ENCODE results near the gene ABCG4.
"Not testable (repeated sequence)": the region's sequence is repeated elsewhere in the genome, so short reads cannot be mapped to it uniquely, and the experiment has no call there.

The ABCG4 gene

DNA sequence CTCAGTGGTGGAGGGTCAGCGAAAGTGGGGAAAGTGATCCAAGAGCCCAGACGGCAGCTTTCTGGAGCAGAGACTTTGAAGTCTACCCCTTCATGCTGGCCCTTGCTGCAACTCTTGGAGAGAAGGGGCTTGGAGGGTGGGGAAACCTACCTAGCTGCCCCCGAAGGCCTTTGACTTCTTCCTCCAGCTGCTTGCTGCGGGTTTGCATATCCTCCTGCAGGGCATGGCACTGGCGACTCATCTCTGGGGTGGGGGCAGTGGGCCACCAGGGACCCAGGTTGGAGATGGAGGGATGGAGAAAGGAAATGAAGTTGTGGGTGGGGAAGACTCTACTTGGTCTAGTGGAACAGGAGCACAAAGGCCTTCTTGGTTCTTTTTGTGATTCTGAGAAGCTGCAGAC, 44.1 kb downstream of the ABCG4 start:
- Mint-ChIP-seq H3K27me3 (ENCODE audit: low read depth) (no peaks in the 10 kb centered on the region), H3K36me3 (ENCODE audit: low read depth) (no peaks in the 10 kb centered on the region), H3K9me3 (no peaks in the 10 kb centered on the region), H3K4me1 (ENCODE audit: low read depth) (peaks cover 4% of the 10 kb centered on the region), H3K4me3 (no peak overlapping the region), H3K27ac (no peak overlapping the region)

DNA sequence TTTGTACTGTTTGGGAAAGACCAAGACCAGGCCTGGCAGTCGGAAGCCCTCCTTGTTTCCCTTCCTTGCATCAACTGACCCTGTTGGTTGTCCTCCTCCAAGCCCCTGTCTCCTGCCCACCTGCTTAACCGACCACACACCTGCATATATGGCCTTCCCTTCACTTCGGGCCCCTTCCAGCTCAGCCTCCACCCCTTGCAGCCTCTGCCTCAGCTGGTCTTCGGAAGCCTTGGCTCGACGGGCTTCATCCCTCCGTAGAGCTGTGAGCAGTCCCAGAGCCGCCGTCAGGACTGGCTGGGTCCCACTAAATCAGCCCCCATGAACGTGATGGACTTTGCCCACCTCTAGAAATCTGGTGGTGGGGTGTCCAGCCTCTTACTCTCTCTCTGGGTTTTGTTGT, 44.8 kb downstream of the ABCG4 start:
- H3K4me1 Mint-ChIP-seq (ENCODE audit: low read depth) = peaks cover 4% of the 10 kb centered on the region
- no peak overlapping the region for H3K27ac Mint-ChIP-seq
- H3K27me3 Mint-ChIP-seq (ENCODE audit: low read depth) = no peaks in the 10 kb centered on the region
- no peaks in the 10 kb centered on the region for H3K36me3 Mint-ChIP-seq (ENCODE audit: low read depth)
- H3K4me3 Mint-ChIP-seq = no peak overlapping the region
- no peaks in the 10 kb centered on the region for H3K9me3 Mint-ChIP-seq

DNA sequence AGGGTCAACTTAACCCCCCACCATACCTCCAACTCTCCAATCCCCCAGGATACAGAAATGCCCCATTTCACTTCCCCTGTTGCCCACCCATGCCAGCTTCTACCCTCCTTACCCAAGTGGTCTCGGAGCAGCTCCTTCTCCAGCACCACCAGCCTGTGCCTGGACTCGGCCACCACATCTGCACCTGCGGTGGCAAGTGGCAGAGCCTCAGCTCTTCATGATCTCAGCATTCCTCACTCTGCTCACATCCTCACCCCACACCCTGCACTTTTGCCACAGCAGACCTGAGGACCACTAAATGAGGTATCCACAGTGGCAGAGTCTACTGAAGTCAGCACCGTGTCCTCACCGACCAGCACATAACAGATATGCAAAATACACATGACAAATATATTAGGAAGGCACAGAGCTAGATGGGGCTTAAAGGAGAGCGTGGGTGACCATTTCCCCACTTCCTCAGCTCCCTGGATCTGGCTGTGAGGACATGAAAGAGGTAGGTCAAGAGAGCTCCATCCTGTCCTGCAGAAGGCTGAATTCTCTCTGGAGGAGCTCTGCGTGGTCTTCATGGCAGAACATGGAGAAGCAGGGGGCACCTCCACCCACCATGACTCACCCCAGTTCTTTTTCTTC, 46.1 kb downstream of the ABCG4 start:
- H3K27ac Mint-ChIP-seq = no peak overlapping the region
- H3K27me3 Mint-ChIP-seq (ENCODE audit: low read depth) = no peaks in the 10 kb centered on the region
- H3K4me1 Mint-ChIP-seq (ENCODE audit: low read depth) = peaks cover 4% of the 10 kb centered on the region
- H3K9me3 Mint-ChIP-seq = no peaks in the 10 kb centered on the region
- H3K4me3 Mint-ChIP-seq = no peak overlapping the region
- no peaks in the 10 kb centered on the region for H3K36me3 Mint-ChIP-seq (ENCODE audit: low read depth)

DNA sequence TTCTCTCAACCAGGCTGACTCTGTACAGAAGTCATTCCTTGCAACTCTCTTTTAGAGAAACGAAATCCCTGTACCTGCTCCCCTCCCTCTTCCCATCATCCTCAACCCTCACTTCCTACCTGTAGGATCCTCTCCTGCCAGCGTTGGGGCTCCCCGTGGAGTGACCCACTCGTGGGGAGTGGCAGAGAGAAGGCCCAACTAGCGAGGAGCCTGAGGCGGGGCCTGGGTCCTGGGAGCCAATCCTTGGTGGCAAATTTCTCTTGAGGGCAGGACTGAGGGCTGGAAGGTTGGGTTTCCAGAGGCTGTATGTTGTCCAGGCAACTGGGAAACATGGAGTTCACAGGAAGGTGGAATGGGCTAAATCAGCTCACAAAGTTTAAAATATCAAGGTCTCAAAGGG, 46.8 kb downstream of the ABCG4 start:
- Mint-ChIP-seq H3K9me3 (no peaks in the 10 kb centered on the region), H3K4me1 (ENCODE audit: low read depth) (peaks cover 4% of the 10 kb centered on the region), H3K27me3 (ENCODE audit: low read depth) (no peaks in the 10 kb centered on the region), H3K4me3 (no peak overlapping the region), H3K27ac (no peak overlapping the region), H3K36me3 (ENCODE audit: low read depth) (no peaks in the 10 kb centered on the region)

DNA sequence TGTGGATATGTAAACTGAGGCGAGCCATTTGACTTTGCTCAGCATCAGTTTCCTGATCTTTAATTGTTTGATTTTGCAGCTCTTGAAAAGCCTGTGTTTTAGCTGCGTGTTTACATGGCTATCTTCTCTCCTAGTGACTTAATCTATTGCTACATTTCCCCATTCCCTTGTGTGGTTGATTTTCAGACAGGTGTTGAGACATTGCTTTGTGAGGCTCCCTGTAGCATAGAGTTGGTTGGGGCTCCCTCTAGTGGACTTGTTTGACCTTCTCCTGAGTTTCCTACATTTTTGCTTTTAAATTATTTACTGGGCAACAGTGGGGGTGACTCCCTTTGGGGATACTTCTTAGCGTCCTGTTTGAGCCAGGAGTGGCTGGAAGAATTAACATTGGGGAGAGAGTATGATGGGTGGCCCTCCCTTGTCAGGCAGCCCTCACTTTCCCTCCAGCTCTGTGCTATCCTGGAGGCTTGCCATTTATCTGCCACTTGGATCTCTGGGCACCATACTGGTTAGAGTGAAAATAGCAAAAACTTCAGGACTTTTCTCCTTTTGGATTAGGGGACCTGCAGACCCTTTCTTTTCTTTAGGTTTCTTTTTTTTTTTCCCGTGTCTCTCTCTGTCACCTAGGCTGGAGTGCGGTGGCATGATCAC, 48.1 kb downstream of the ABCG4 start:
- no peak overlapping the region for H3K27ac Mint-ChIP-seq
- H3K4me3 Mint-ChIP-seq = no peak overlapping the region
- no peaks in the 10 kb centered on the region for H3K27me3 Mint-ChIP-seq (ENCODE audit: low read depth)

DNA sequence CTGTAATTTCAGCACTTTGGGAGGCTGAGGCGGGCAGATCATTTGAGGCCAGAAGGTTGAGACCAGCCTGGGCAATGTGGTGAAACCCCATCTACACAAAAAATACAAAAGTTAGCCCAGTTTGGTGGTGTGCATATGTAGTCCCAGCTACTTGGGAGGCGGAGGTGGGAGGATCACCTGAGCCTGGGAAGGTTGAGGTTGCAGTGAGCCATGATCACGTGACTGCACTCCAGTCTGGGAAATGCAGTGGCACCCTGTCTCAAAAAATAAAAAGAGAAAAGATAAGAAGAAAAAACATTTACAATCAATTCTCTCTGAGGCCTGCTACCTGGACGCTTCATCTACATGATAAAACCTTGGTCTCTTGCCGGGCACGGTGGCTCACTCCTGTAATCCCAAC, 50.1 kb downstream of the ABCG4 start:
- Mint-ChIP-seq H3K4me1 (ENCODE audit: low read depth) (peaks cover 4% of the 10 kb centered on the region), H3K27me3 (ENCODE audit: low read depth) (no peaks in the 10 kb centered on the region), H3K27ac (no peak overlapping the region), H3K36me3 (ENCODE audit: low read depth) (no peaks in the 10 kb centered on the region), H3K4me3 (no peak overlapping the region), H3K9me3 (no peaks in the 10 kb centered on the region)

More for the DNA sequence above, 48.1 kb downstream of the ABCG4 start:
- peaks cover 4% of the 10 kb centered on the region for H3K4me1 Mint-ChIP-seq (ENCODE audit: low read depth)
- H3K9me3 Mint-ChIP-seq = no peaks in the 10 kb centered on the region
- H3K36me3 Mint-ChIP-seq (ENCODE audit: low read depth) = no peaks in the 10 kb centered on the region

DNA sequence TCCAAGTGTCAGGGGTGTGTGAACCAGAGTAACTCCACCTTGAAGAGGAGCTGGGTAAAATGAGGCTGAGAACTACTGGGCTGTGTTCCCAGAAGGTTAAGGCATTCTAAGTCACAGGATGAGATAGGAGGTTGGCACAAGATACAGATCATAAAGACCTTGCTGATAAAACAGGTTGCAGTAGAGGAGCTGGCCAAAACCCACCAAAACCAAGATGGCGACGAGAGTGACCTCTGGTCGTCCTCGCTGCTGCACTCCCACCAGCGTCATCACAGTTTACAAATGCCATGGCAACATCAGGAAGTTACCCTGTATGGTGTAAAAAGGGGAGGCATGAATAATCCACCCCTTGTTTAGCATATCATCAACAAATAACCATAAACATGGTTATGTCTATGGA, 52.4 kb downstream of the ABCG4 start:
- not testable (repeated sequence) for H3K27me3 Mint-ChIP-seq (ENCODE audit: low read depth); H3K27ac Mint-ChIP-seq; H3K9me3 Mint-ChIP-seq; H3K4me3 Mint-ChIP-seq; H3K4me1 Mint-ChIP-seq (ENCODE audit: low read depth); H3K36me3 Mint-ChIP-seq (ENCODE audit: low read depth)

DNA sequence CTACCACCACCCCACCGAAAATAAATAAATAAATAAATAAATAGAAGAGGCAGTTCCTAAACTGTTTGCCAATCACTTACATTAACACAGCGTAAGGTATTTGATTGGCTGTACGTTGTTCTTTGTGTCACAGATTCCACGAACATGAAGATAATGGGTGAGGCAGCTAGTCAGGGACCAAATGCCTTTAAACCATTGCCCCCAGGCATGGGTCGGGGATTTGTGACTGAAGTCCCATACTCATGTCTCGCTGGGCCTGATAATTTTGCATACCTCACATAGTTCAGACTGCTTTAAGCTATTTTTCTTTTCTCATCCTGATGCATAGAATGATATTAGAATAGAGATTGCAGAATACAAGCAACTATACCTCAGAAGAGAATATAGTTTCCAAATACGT, 53.7 kb downstream of the ABCG4 start:
- Mint-ChIP-seq H3K27me3 (ENCODE audit: low read depth) (no peaks in the 10 kb centered on the region), H3K4me1 (ENCODE audit: low read depth) (peaks cover 10% of the 10 kb centered on the region), H3K27ac (no peak overlapping the region), H3K9me3 (no peaks in the 10 kb centered on the region), H3K36me3 (ENCODE audit: low read depth) (peaks cover 1% of the 10 kb centered on the region), H3K4me3 (no peak overlapping the region)

DNA sequence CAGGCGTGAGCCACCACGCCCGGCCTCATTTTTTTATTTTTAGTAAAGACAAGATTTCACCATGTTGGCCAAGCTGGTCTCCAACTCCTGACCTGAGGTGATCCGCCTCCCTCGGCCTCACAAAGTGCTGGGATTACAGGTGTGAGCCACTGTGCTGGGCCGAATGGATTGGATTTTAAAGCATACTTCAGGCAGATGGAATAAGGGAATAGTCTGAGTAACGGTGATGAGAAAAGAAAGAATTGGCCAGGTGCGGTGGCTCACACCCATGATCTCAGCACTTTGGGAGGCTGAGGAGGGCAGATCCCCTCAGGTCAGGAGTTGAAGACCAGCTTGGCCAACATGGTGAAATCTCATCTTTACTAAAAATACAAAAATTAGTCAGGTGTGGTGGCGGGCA, 55.2 kb downstream of the ABCG4 start:
- H3K27me3 Mint-ChIP-seq (ENCODE audit: low read depth) = no peaks in the 10 kb centered on the region
- H3K27ac Mint-ChIP-seq = no peak overlapping the region
- H3K4me1 Mint-ChIP-seq (ENCODE audit: low read depth) = peaks cover 18% of the 10 kb centered on the region
- H3K4me3 Mint-ChIP-seq = no peak overlapping the region
- H3K9me3 Mint-ChIP-seq = no peaks in the 10 kb centered on the region
- peaks cover 1% of the 10 kb centered on the region for H3K36me3 Mint-ChIP-seq (ENCODE audit: low read depth)

DNA sequence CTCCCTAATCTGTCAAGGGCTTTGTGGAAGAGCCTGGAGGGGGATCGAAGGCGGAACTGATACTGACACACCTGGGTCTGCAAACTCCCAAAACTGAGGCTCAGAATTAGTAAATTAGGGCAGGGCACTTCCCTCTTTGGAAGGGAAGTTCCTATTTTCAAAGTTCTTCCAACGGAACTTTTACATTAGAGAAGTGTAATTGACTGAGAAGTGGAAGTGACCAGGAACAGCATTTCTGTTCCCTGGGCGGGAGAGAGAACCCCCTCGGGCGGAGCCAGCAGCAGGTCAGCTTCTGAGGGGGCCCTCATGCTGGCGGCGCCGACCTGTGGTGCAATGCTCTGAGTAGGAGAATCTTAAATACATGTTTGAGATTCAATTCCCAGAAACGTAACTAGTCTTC, 56.2 kb downstream of the ABCG4 start:
- H3K27ac Mint-ChIP-seq = no peak overlapping the region
- no peaks in the 10 kb centered on the region for H3K27me3 Mint-ChIP-seq (ENCODE audit: low read depth)
- peaks cover 24% of the 10 kb centered on the region for H3K4me1 Mint-ChIP-seq (ENCODE audit: low read depth)
- peaks cover 1% of the 10 kb centered on the region for H3K36me3 Mint-ChIP-seq (ENCODE audit: low read depth)
- no peaks in the 10 kb centered on the region for H3K9me3 Mint-ChIP-seq
- peak overlapping the region; percentile 21 for H3K4me3 Mint-ChIP-seq

DNA sequence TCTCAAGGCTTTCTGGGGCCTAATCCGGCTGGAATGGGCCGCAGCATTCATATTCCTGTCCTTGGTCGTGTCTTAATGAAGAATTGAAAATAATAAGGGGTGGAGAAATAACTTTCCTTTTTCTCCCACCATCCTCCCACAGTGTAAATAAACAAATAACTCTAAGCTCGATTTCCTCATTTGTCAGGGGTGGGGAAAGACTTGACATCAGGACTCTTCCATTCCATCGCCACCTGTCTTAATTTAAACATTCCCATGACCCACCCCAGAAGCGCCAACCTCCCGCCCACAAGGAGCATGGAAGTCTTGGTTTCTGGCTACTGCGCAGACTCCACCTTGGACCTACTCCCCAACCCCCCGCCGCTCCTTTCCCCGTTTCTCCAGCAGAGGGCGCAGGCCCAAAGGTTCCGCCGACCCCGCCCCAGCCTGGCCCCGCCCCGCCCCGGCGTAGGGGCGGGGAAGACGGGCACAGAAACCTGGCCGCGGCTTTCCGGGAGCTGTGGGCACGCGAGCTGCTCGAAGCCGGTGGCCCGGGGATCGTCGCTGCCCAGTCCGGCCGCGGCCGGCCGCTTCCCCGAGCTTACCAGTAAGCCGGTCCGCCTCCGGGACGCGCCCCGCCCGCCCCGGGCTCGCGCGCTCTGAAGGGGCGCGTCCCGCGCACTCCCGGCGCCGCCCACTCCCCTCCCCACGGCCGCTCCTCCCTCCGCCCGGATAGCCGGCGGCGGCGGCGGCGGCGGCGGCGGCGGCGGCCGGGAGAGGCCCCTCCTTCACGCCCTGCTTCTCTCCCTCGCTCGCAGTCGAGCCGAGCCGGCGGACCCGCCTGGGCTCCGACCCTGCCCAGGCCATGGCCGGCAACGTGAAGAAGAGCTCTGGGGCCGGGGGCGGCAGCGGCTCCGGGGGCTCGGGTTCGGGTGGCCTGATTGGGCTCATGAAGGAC, 57.0 kb downstream of the ABCG4 start, which contains the start of gene CBL:
TSS of gene CBL (plus strand) at position 766 of the 937 bp plus-strand sequence. CDS start at position 845, 79 bp downstream.
- peak within 1 kb of the TSS; percentile 93 for H3K4me3 Mint-ChIP-seq
- peaks cover 1% of the 10 kb centered on the region for H3K36me3 Mint-ChIP-seq (ENCODE audit: low read depth)
- H3K27ac Mint-ChIP-seq = peak within 1 kb of the TSS; percentile 88
- peaks cover 24% of the 10 kb centered on the region for H3K4me1 Mint-ChIP-seq (ENCODE audit: low read depth)
- no peaks in the 10 kb centered on the region for H3K9me3 Mint-ChIP-seq
- no peaks in the 10 kb centered on the region for H3K27me3 Mint-ChIP-seq (ENCODE audit: low read depth)

DNA sequence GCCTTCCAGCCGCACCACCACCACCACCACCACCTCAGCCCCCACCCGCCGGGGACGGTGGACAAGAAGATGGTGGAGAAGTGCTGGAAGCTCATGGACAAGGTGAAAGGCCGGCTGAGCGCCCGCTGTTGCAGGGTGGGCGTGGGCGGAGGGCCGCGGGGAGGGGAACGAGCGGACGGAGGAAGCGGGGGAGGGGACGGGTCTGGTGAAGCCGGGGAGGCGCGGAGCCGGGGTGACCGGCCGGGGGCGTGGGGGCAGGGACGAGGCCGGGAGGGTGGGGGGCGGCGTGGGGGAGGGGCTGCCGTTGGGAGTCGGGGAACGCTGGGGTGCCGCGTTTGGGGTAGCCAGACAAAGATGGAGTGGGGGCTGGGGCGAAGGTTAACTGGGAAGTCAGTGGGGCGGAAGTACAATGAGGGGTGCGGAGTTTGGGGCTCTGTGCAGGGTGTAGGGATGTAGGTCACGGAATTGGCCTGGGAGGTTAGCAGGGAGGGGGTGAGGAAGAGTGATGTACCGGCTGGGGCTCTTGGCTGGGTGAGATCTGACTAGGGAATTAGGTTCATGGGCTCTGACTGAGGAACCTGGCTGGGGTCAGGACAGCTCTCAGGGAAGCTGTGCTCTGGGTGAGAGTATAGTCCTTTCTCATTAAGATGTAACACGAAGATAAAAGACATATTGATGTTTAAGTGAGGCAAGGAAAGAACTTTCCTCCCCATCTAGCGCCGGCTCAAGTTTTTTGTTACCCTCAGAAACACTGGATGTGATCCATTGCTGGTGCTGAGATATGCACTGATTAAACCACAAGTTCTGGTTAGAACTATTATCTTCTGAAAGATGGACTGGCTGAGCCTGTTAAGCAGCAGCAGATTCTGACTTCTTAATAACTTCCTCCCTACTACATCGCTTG, 57.9 kb downstream of the ABCG4 start:
- Mint-ChIP-seq H3K27ac (peak overlapping the region; percentile 88), H3K36me3 (ENCODE audit: low read depth) (peaks cover 1% of the 10 kb centered on the region), H3K4me1 (ENCODE audit: low read depth) (peaks cover 24% of the 10 kb centered on the region), H3K27me3 (ENCODE audit: low read depth) (no peaks in the 10 kb centered on the region), H3K4me3 (peak overlapping the region; percentile 93), H3K9me3 (no peaks in the 10 kb centered on the region)

DNA sequence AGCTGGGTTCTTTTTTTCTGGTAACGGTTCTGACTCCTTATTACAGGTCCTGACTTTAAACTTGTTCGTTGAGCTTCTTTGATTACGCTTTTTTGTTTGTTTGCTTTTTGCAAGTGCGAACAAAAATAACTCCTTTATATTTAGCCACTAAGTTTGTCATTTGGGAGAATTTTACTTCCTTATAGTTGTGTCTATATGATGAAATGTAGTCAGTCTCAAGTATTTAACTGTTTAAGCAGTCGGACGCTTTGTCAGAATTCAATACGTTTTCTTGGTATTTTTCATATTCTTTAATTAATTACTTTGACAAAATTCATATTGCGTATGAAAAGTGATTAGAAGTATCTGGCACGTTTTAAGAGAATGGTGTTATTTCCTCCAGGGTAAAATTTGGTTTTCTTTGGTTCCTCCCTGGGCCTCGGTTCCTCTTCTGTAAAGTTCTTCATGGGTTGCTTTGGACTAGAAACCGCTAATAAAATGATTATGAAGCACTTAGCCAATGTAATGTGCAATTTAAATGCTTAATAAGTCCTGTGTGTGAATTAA, 58.6 kb downstream of the ABCG4 start:
- Mint-ChIP-seq H3K9me3 (no peaks in the 10 kb centered on the region), H3K27ac (peak overlapping the region; percentile 88), H3K4me3 (peak overlapping the region; percentile 93), H3K4me1 (ENCODE audit: low read depth) (peaks cover 24% of the 10 kb centered on the region), H3K27me3 (ENCODE audit: low read depth) (no peaks in the 10 kb centered on the region), H3K36me3 (ENCODE audit: low read depth) (peaks cover 1% of the 10 kb centered on the region)

DNA sequence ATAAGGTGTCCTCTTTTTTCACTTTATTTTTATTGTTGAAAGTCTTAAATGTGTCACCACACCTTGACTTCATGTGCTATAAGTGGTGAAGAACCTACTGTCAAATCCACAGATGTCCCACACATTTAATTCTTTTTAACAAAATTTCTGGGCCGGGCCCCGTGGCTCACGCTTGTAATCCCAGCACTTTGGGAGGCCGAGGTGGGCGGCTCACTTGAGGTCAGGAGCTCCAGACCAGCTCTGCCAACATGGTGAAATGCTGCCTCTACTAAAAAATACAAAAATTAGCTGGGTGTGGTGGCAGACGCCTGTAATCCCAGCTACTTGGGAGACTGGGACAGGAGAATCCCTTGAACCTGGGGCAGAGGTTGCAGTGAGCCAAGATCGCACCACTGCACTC, 60.3 kb downstream of the ABCG4 start:
- H3K4me3 Mint-ChIP-seq = peak overlapping the region; percentile 34
- no peak overlapping the region for H3K27ac Mint-ChIP-seq
- no peaks in the 10 kb centered on the region for H3K27me3 Mint-ChIP-seq (ENCODE audit: low read depth)
- peaks cover 27% of the 10 kb centered on the region for H3K4me1 Mint-ChIP-seq (ENCODE audit: low read depth)
- peaks cover 4% of the 10 kb centered on the region for H3K36me3 Mint-ChIP-seq (ENCODE audit: low read depth)
- no peaks in the 10 kb centered on the region for H3K9me3 Mint-ChIP-seq
